ENCODE measurements around the gene DDX43.
"Not testable (repeated sequence)": the region's sequence is repeated elsewhere in the genome, so short reads cannot be mapped to it uniquely, and the experiment has no call there.

DDX43 gene

DNA sequence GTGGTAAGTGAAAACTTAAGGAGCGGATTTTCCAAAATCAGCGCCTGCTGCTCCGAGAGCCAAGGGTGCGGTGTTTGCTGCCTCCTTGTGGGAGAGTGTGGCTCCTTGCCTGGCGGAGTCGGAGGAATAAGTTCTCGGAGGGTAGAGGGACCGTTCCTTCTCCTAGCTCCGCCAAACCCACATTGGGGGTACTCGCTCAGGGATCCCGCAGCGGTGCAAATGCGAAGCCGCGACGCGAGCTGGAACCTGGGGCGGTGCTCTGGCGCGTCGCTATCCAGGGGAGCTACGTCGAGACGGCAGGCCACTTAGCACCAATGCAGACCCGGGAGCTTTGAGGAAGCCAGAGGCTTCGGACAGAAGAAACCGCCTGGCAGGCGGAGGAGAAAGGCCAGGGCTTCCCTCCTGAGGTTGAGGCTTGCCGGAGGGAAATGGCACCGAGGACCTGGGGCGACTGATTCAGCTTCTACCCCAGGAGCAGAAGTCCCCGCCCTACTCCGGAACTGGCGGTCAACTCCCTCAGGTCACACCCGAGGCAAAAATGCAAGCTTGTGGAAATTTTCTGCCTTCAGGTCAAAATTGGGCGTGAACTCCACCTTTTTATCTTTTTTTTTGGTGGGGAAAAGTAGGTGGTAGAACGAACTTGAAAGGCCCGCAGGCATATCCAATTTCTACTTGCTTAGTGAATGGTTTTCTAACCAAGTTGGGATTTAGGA lies 5.7 kb upstream of the DDX43 start:
- peak; percentile 76 for TF ChIP-seq CTCF (conservative IDR thresholded peaks at IDR 0.05; ENCODE audit: low read length)
- peak overlapping the region; percentile 69 for H3K4me3 ChIP-seq (ENCODE audit: low read length)
- DNase-seq (ENCODE audit: low read depth): peak; percentile 42

DNA sequence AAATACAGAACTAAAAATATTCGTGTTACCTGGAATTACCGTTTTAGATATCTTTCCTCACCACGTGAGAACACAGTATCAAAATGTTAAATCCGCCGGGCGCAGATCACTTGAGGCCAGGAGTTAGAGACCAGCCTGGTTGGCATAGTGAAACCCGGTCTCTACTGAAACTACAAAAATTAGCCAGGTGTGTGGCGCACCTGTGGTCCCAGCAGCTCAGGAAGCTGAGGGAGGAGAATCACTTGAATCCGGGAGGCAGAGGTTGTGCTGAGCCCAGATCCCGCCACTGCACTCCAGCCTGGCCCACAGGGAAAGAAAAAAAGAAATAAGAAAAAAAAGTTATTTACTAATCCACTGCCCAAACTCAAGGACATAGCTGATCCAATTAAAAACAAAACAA lies 4.8 kb upstream of the DDX43 start:
- no peak for DNase-seq (ENCODE audit: low read depth)
- H3K4me3 ChIP-seq (ENCODE audit: low read length): no peak overlapping the region
- TF ChIP-seq CTCF (conservative IDR thresholded peaks at IDR 0.05; ENCODE audit: low read length): no peak

DNA sequence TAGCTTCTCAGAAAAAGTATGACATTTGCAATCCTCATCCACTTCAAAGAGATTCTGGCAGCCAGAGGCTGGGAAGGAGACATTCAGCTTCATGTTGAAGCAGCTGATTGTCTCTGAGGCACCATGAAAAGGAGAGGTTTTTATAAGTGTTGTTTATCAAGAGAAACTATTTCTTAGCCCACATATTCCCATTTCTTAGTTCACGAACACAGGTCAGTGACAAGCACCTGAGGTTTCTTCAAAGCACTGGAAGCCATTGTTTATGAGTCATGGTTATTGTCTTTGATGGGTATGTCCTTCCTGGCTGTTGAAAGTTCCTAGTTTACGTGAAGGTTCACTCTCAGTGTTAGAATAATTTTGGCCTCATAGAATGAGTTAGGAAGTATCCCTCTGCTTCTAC lies 3.0 kb upstream of the DDX43 start:
- TF ChIP-seq CTCF (conservative IDR thresholded peaks at IDR 0.05; ENCODE audit: low read length): no peak
- no peak overlapping the region for H3K4me3 ChIP-seq (ENCODE audit: low read length)
- DNase-seq (ENCODE audit: low read depth): no peak

- not testable (repeated sequence) for DNase-seq (ENCODE audit: low read depth); H3K4me3 ChIP-seq (ENCODE audit: low read length)
These were observed 2.4 kb upstream of the DDX43 start for GRCh38 chr6:73392188-73392587.

- DNase-seq (ENCODE audit: low read depth): no peak
These were observed 1.4 kb upstream of the DDX43 start for GRCh38 chr6:73393278-73393677.

DNA sequence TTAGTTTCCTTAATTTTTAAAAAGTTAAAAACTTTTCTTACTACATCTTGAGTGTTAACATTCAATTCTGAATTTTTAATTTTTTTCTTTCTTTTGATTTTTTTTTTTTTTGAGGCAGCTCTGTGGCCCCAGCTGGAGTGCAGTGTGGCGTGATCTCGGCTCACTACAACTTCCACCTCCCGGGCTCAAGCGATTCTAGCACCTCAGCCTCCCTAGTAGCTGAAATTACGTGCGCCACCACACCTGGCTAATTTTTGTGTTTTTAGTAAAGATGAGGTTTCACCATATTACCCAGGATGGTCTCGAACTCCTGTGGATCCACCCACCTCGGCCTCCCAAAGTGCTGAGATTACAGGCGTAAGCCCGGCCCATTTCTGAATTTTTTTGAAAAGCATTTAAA lies 1.2 kb downstream of the DDX43 start:
- no peak for TF ChIP-seq CTCF (conservative IDR thresholded peaks at IDR 0.05; ENCODE audit: low read length)
- H3K4me3 ChIP-seq (ENCODE audit: low read length): no peak overlapping the region
- no peak for DNase-seq (ENCODE audit: low read depth)

More at GRCh38 chr6:73393278-73393677, 1.4 kb upstream of the DDX43 start:
- TF ChIP-seq CTCF (conservative IDR thresholded peaks at IDR 0.05; ENCODE audit: low read length): no peak
- H3K4me3 ChIP-seq (ENCODE audit: low read length): no peak overlapping the region

DNA sequence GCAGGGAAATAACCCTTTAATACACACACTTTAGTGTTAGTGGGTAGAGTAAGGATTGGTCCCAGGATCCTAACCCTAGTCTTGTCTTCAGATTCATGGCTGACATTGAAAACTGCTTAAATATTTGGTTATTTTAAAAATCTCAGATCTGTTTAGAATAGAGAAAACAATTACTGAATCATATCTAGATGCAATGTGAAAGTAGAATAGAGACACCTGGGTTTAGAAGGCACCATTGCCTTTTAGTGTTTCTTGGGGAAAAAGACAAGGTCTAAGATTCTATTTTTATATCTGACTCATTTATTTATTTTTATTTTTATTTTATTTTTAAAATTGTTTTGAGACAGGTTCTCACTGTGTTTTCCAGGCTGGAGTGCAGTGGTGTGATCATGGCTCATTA lies 6.0 kb downstream of the DDX43 start:
- TF ChIP-seq CTCF (conservative IDR thresholded peaks at IDR 0.05; ENCODE audit: low read length): no peak
- H3K4me3 ChIP-seq (ENCODE audit: low read length): no peak overlapping the region
- no peak for DNase-seq (ENCODE audit: low read depth)

All from AG10803 (cell line).